Retinal pigment epithelial cell (primary cell): Measurements from ENCODE around the gene ENTR1.

Experiments used
- DNase-seq: peaks from one replicate; pipeline ENCODE4 v3.0.0-alpha.2; 2010; ENCODE audit warnings: low read depth
- H3K4me3 ChIP-seq: 2 replicates; pipeline ENCODE4 v1.5.1; 2011; ENCODE audit warnings: mild to moderate bottlenecking, low read length, control low read depth, moderate library complexity
- CTCF ChIP-seq: conservative IDR thresholded peaks from 2 replicates; pipeline ENCODE4 v1.5.1; 2011; ENCODE audit warnings: low read depth, low read length, control low read depth, inconsistent platforms

ENTR1 gene

GRCh38 chr9:136353757-136354488 lies 56.5 kb downstream of the ENTR1 start:
- DNase-seq = no peak
- TF ChIP-seq CTCF = no peak
- no peak overlapping the region for H3K4me3 ChIP-seq

GRCh38 chr9:136353088-136353487 lies 57.3 kb downstream of the ENTR1 start:
- TF ChIP-seq CTCF = no peak
- H3K4me3 ChIP-seq = no peak overlapping the region
- no peak for DNase-seq

GRCh38 chr9:136352682-136353081 lies 57.7 kb downstream of the ENTR1 start:
- DNase-seq = no peak
- TF ChIP-seq CTCF = no peak
- H3K4me3 ChIP-seq = no peak overlapping the region
